B cell (primary cell): ENCODE data around the gene DUSP16. TPM values are rescaled to one million over a fixed set of nuclear protein-coding genes. Genes with fewer than 3 reads are reported as not detected.

ENCODE experiments used
- ATAC-seq: fragments of 200-7000 bp; cut with Tn5 transposase; one replicate; pipeline ENCODE4 v1.10.0; 2021; ENCODE audit warnings: low read depth, mild to moderate bottlenecking, moderate number of reproducible peaks, moderate library complexity
- CTCF ChIA-PET: fragments of 350-600 bp; sonication (Branson Sonifier 250); formaldehyde crosslinking; loops from one replicate; lab custom pipeline; 2021; ENCODE audit warnings: antibody characterized with exemption, inconsistent platforms; lab: Charles Lee
- POLR2A ChIA-PET: fragments of 350-600 bp; sonication (Branson Sonifier 250); formaldehyde crosslinking; loops from one replicate; lab custom pipeline; 2021; ENCODE audit warnings: antibody characterized with exemption; lab: Charles Lee
- DNase-seq: peaks from one replicate; pipeline ENCODE4 v3.0.0; 2013
- H2AFZ ChIP-seq: 2 replicates; pipeline ENCODE4 v1.6.1; 2012; ENCODE audit warnings: mild to moderate bottlenecking, low read depth, low read length; ENCODE audit not compliant: insufficient read depth, poor library complexity, severe bottlenecking
- H3K27ac ChIP-seq, 2 donors: 1 replicate in 1 of 2; 2 replicates in 1 of 2; pipeline ENCODE4 v1.5.1; 2012 to 2013; ENCODE audit warnings: low read length in 2 of 2, mild to moderate bottlenecking in 2 of 2, moderate library complexity in 1 of 2
- H3K27me3 ChIP-seq, 4 experiments: fragments of 200-600 bp in 1 of 4; sonication (generic) in 1 of 4; replicated peaks in 1 of 4; 1 replicate in 2 of 4; 2 replicates in 2 of 4; pipeline versions ENCODE4 v1.6.1 to v1.7.0; 2013 to 2016; ENCODE audit warnings: low read length in 3 of 4, mild to moderate bottlenecking in 2 of 4, mixed read lengths in 1 of 4, moderate library complexity in 1 of 4; ENCODE audit not compliant: insufficient read depth in 4 of 4, control insufficient read depth in 3 of 4; ENCODE audit errors: control extremely low read depth in 1 of 4
- H3K36me3 ChIP-seq, 2 experiments: replicated peaks in 1 of 2; 1 replicate in 1 of 2; 2 replicates in 1 of 2; pipeline versions ENCODE4 v1.6.1 to v1.7.1; 2013; ENCODE audit warnings: low read length in 1 of 2; ENCODE audit not compliant: insufficient read depth in 2 of 2, control insufficient read depth in 1 of 2; ENCODE audit errors: control extremely low read depth in 1 of 2, extremely low read depth in 1 of 2
- H3K4me1 ChIP-seq, 2 donors: fragments of 200-600 bp in 1 of 2; sonication (generic) in 1 of 2; 1 replicate in 1 of 2; 2 replicates in 1 of 2; pipeline versions ENCODE4 v1.5.1 to v1.6.1; 2013 to 2017; ENCODE audit warnings: low read length in 2 of 2; ENCODE audit not compliant: control insufficient read depth in 2 of 2, insufficient read depth in 2 of 2
- H3K4me2 ChIP-seq: replicated peaks from 2 replicates; pipeline ENCODE3; 2012; ENCODE audit warnings: mild to moderate bottlenecking, low read depth, low read length; ENCODE audit not compliant: poor library complexity, severe bottlenecking
- H3K4me3 ChIP-seq, 5 experiments: fragments of 200-600 bp in 1 of 5; sonication (generic) in 1 of 5; 1 replicate in 3 of 5; 2 replicates in 2 of 5; pipeline versions ENCODE4 v1.5.1 to v1.7.0; 2011 to 2016; ENCODE audit warnings: low read length in 4 of 5, mild to moderate bottlenecking in 4 of 5, low read depth in 2 of 5, control low read depth in 1 of 5, moderate library complexity in 1 of 5; ENCODE audit not compliant: insufficient read depth in 1 of 5; ENCODE audit errors: control extremely low read depth in 1 of 5, extremely low read depth in 1 of 5
- H3K79me2 ChIP-seq: fragments of 200-600 bp; sonication (generic); one replicate; pipeline ENCODE4 v1.6.0; 2016; ENCODE audit warnings: low read length; ENCODE audit not compliant: control insufficient read depth, insufficient read depth
- H3K9ac ChIP-seq: fragments of 200-600 bp; sonication (generic); 2 replicates; pipeline ENCODE4 v1.6.1; 2017; ENCODE audit warnings: mild to moderate bottlenecking, low read length, moderate library complexity
- H3K9me3 ChIP-seq, 3 donors: one replicate each; pipeline versions ENCODE4 v1.6.1 to v1.7.1; 2013; ENCODE audit warnings: low read length in 2 of 3; ENCODE audit not compliant: control insufficient read depth in 2 of 3, insufficient read depth in 1 of 3; ENCODE audit errors: control extremely low read depth in 1 of 3
- H4K20me1 ChIP-seq: 2 replicates; pipeline ENCODE4 v1.6.0; 2012; ENCODE audit warnings: mild to moderate bottlenecking, low read length; ENCODE audit not compliant: insufficient read depth, control insufficient read depth, poor library complexity, severe bottlenecking
- H3K27ac Mint-ChIP-seq: one replicate; pipeline ENCODE4 v1.8.0; 2021; ENCODE audit warnings: mixed read lengths
- H3K27me3 Mint-ChIP-seq: one replicate; pipeline ENCODE4 v1.8.0; 2021; ENCODE audit warnings: mixed read lengths
- H3K4me1 Mint-ChIP-seq: one replicate; pipeline ENCODE4 v1.8.0; 2021; ENCODE audit warnings: mixed read lengths
- H3K4me3 Mint-ChIP-seq: one replicate; pipeline ENCODE4 v1.8.0; 2021; ENCODE audit warnings: mixed read lengths
- H3K9me3 Mint-ChIP-seq: one replicate; pipeline ENCODE4 v1.8.0; 2022; ENCODE audit warnings: mixed read lengths; ENCODE audit not compliant: insufficient read depth
- EZH2 ChIP-seq: IDR thresholded peaks from 2 replicates; pipeline ENCODE4 v1.6.1; 2012; ENCODE audit warnings: borderline replicate concordance, low read depth, mild to moderate bottlenecking, moderate library complexity, low read length; ENCODE audit not compliant: insufficient read depth, poor library complexity, severe bottlenecking
- WGBS: methylation state at CpG from one replicate; pipeline ENCODE4 v1.1.5; 2013; ENCODE audit warnings: missing lambda C conversion rate; ENCODE audit not compliant: insufficient coverage; 5-methylcytosine and 5-hydroxymethylcytosine counted together
- intact Hi-C: fragments of 100-400 bp; cut with micrococcal nuclease; formaldehyde crosslinking; loops from one replicate; pipeline ENCODE4 v1.10.0; 2022
- polyA plus RNA-seq: library from polyadenylated mRNA; depleted of rRNA; stranded (reverse); fragments of >200 nt; gene quantifications from 2 replicates; pipeline ENCODE4 v1.2.3, GENCODE V29; 2012
- total RNA-seq, 2 donors: library from RNA; stranded (reverse); fragments of 120-200 nt in 1 of 2; gene quantifications; 1 replicate in 1 of 2; 2 replicates in 1 of 2; pipeline versions ENCODE4 v1.2.3 to v1.2.4, GENCODE V29; 2013 to 2022
- TF ChIP-seq, protein P1 (sequence below): fragments of 200-600 bp; IDR thresholded peaks from one replicate; pipeline ENCODE4 v1.8.0; 2022; ENCODE audit warnings: antibody characterized with exemption, mild to moderate bottlenecking

The DUSP16 gene
- total and polyA plus RNA-seq, 2 donors (not counting 1 experiment from before 2014, with no cell fraction given), result 0.37 to 5.6 TPM

DNA sequence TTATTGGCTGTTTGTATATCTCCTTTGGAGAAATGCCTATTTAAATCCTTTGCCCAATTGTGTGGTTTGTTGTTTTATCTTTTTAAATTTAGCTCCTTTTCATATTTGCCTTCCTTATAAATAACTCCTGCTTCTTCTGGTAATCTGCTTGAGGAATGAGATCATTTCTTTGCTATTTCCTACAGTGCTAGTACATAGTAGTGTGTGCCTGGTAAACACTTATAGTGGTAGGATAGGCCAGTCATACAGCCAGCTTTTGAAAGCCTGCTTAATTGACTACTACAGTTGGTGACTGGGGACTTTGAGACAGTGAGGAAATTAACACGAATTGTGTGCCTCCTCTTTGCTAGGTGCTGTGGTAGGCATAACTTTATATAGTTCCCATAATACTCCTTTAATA lies 137.0 kb downstream of the DUSP16 start:
- ChIA-PET POLR2A (no interaction called here), CTCF (interaction anchor here (0.6 kb wide), 1 partner anchor 131 kb away, joined by 3 read pairs; no protein-coding TSS in a partner anchor)
- H3K9ac ChIP-seq, result no peak overlapping the region
- Mint-ChIP-seq H3K27ac (no peak overlapping the region), H3K27me3 (no peaks in the 10 kb centered on the region), H3K4me3 (no peak overlapping the region), H3K4me1 (no peaks in the 10 kb centered on the region), H3K9me3 (peaks cover 8% of the 10 kb centered on the region)
- H3K4me1 ChIP-seq, result no peaks in the 10 kb centered on the region
- no peak overlapping the region for H3K27ac ChIP-seq
- H3K27me3 ChIP-seq, result no peaks in the 10 kb centered on the region
- H3K79me2 ChIP-seq, result peaks cover 26% of the 10 kb centered on the region
- DNase-seq (no peak), ATAC-seq (no peak)
- peaks cover 8% of the 10 kb centered on the region for H4K20me1 ChIP-seq
- no peak for TF ChIP-seq EZH2
- TF ChIP-seq, protein P1, sequence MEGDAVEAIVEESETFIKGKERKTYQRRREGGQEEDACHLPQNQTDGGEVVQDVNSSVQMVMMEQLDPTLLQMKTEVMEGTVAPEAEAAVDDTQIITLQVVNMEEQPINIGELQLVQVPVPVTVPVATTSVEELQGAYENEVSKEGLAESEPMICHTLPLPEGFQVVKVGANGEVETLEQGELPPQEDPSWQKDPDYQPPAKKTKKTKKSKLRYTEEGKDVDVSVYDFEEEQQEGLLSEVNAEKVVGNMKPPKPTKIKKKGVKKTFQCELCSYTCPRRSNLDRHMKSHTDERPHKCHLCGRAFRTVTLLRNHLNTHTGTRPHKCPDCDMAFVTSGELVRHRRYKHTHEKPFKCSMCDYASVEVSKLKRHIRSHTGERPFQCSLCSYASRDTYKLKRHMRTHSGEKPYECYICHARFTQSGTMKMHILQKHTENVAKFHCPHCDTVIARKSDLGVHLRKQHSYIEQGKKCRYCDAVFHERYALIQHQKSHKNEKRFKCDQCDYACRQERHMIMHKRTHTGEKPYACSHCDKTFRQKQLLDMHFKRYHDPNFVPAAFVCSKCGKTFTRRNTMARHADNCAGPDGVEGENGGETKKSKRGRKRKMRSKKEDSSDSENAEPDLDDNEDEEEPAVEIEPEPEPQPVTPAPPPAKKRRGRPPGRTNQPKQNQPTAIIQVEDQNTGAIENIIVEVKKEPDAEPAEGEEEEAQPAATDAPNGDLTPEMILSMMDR, result no peak
- H3K4me2 ChIP-seq, result no peak overlapping the region
- no peak overlapping the region for H2AFZ ChIP-seq
- no CpG with 5 or more reads among the region's 1 CpG for WGBS
- intact Hi-C loops, result no loop called here
- H3K36me3 ChIP-seq, result peaks cover 0 to 4% of the 10 kb centered on the region in 2 experiments
- H3K9me3 ChIP-seq, result peaks cover 3 to 19% (median 14%) of the 10 kb centered on the region in 3 donors
- no peak overlapping the region for H3K4me3 ChIP-seq

DNA sequence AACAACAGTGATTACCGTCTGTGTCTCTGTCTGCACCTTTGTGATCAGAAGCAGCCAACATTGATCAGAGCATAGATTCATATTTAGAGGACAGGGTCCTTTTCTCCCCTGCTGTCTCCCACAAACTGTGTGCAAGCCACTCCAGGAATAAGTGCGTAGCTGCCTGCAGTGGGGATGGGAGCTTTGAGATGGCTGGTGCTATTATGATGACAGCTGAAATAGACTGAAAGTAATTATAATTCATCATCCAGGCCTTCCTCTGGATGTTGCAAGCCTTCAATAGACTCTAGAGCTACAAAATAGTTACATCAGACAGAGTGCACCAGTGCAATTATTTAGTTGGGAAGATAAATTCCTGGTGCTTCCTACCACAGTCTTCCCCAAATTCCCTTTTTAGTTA lies 137.7 kb downstream of the DUSP16 start:
- Mint-ChIP-seq H3K4me1 (no peaks in the 10 kb centered on the region), H3K9me3 (peaks cover 9% of the 10 kb centered on the region), H3K27ac (no peak overlapping the region), H3K27me3 (no peaks in the 10 kb centered on the region), H3K4me3 (no peak overlapping the region)
- TF ChIP-seq, protein P1, result no peak
- ATAC-seq, result no peak
- Histone ChIP-seq H3K9me3 (peaks cover 3 to 19% (median 14%) of the 10 kb centered on the region in 3 donors), H3K4me1 (no peaks in the 10 kb centered on the region), H3K27ac (no peak overlapping the region), H3K9ac (no peak overlapping the region), H3K4me2 (no peak overlapping the region), H3K79me2 (peaks cover 26% of the 10 kb centered on the region), H2AFZ (no peak overlapping the region), H4K20me1 (peaks cover 8% of the 10 kb centered on the region), H3K4me3 (no peak overlapping the region), H3K27me3 (no peaks in the 10 kb centered on the region), H3K36me3 (peaks cover 0 to 4% of the 10 kb centered on the region in 2 experiments)
- DNase-seq, result no peak
- ChIA-PET CTCF (interaction anchor here (0.6 kb wide), 1 partner anchor 132 kb away, joined by 3 read pairs; no protein-coding TSS in a partner anchor), POLR2A (no interaction called here)
- intact Hi-C loops, result no loop called here
- 33% methylated on average over 1 of the region's 2 CpGs for WGBS

Other genes starting within 250 kb of the DUSP16 start
- 0.32 and 0.73 TPM in 2 replicates for gene MANSC1, start 212.6 kb downstream of the DUSP16 start, total RNA-seq
- gene MANSC1, start 212.6 kb downstream of the DUSP16 start, polyA plus RNA-seq, result 0.09 and 0.19 TPM in 2 replicates
- 46.2 and 51.7 TPM in 2 replicates for gene BORCS5, start 205.8 kb downstream of the DUSP16 start, total RNA-seq
- 7.6 and 11.9 TPM in 2 replicates for gene BORCS5, start 205.8 kb downstream of the DUSP16 start, polyA plus RNA-seq
- gene CREBL2, start 49.0 kb upstream of the DUSP16 start, total RNA-seq, result 20.2 and 22.1 TPM in 2 replicates
- 4.9 and 6.5 TPM in 2 replicates for gene CREBL2, start 49.0 kb upstream of the DUSP16 start, polyA plus RNA-seq
- gene GPR19, start 133.3 kb upstream of the DUSP16 start, total RNA-seq, result 0.85 and 0.96 TPM in 2 replicates
- 0.21 and 0.35 TPM in 2 replicates for gene GPR19, start 133.3 kb upstream of the DUSP16 start, polyA plus RNA-seq
- 133 and 149 TPM in 2 replicates for gene CDKN1B, start 154.5 kb upstream of the DUSP16 start, total RNA-seq
- gene CDKN1B, start 154.5 kb upstream of the DUSP16 start, polyA plus RNA-seq, result 57.0 and 77.4 TPM in 2 replicates
- gene APOLD1, start 222.8 kb upstream of the DUSP16 start, total RNA-seq, result 3.7 and 4.7 TPM in 2 replicates
- 0.63 and 1.5 TPM in 2 replicates for gene APOLD1, start 222.8 kb upstream of the DUSP16 start, polyA plus RNA-seq